GM12891 (cell line): ENCODE measurements around the gene B3GNT3. TPM values are rescaled to one million over a fixed set of nuclear protein-coding genes. Genes with fewer than 3 reads are reported as not detected.

Source experiments
- DNase-seq: peaks from one replicate; pipeline ENCODE4 v3.0.0; 2011; ENCODE audit warnings: low spot score; ENCODE audit not compliant: insufficient read length
- FAIRE-seq: peaks from 2 replicates; lab custom pipeline; 2011; peaks lifted over from hg19 to GRCh38; lab: Jason Lieb, UNC
- PAX5 ChIP-seq: IDR thresholded peaks from 2 replicates; pipeline ENCODE4 v1.6.1; 2011; ENCODE audit warnings: low read length, moderate library complexity, mild to moderate bottlenecking; ENCODE audit not compliant: insufficient read depth, severe bottlenecking
- POLR2A ChIP-seq: IDR thresholded peaks from 2 replicates; pipeline ENCODE4 v1.6.1; 2011; ENCODE audit warnings: low read depth, low read length, control low read depth
- POLR2AphosphoS5 ChIP-seq: IDR thresholded peaks from 2 replicates; pipeline ENCODE4 v1.6.1; 2011; ENCODE audit warnings: low read depth, low read length, control low read depth
- POU2F2 ChIP-seq: IDR thresholded peaks from 2 replicates; pipeline ENCODE4 v1.6.1; 2011; ENCODE audit warnings: low read depth, mild to moderate bottlenecking, control low read depth, low read length, moderate library complexity
- SPI1 ChIP-seq: IDR thresholded peaks from 2 replicates; pipeline ENCODE4 v1.6.1; 2011; ENCODE audit warnings: low read depth, low read length, control low read depth
- TAF1 ChIP-seq: IDR thresholded peaks from 2 replicates; pipeline ENCODE4 v1.6.1; 2011; ENCODE audit warnings: low read depth, low read length, control low read depth
- polyA plus RNA-seq: library from polyadenylated mRNA; unstranded; fragments of >200 nt; gene quantifications from one replicate; pipeline ENCODE4 v1.2.1, GENCODE V29; 2012; ENCODE audit warnings: low read depth, missing spikeins, inconsistent platforms; ENCODE audit not compliant: missing spikeins

Gene B3GNT3
- not detected for polyA plus RNA-seq

GRCh38 chr19:17794731-17795494, at the start of gene B3GNT3:
Gene B3GNT3 (plus strand): TSS chr19:17795138. CDS start chr19:17807808, 12,670 bp downstream.
- no peak for FAIRE-seq
- DNase-seq = no peak
- no peak for TF ChIP-seq SPI1
- TF ChIP-seq TAF1 = no peak
- no peak for TF ChIP-seq POLR2AphosphoS5
- no peak for TF ChIP-seq PAX5
- no peak for TF ChIP-seq POU2F2
- no peak for TF ChIP-seq POLR2A

GRCh38 chr19:17747205-17748098, 47.5 kb upstream of the B3GNT3 start:
- no peak for TF ChIP-seq TAF1
- TF ChIP-seq POLR2A = no peak
- TF ChIP-seq POU2F2 = peak; percentile 99
- peak; percentile 89 for DNase-seq
- FAIRE-seq = peak; percentile 92

- no peak for TF ChIP-seq POLR2AphosphoS5
- TF ChIP-seq SPI1 = no peak
- no peak for DNase-seq
- no peak for FAIRE-seq
These were observed 45.9 kb upstream of the B3GNT3 start for GRCh38 chr19:17748884-17749638.

- peak; percentile 65 for FAIRE-seq
- TF ChIP-seq TAF1 (no peak), PAX5 (no peak), SPI1 (no peak), POLR2A (no peak), POU2F2 (no peak), POLR2AphosphoS5 (no peak)
- no peak for DNase-seq
These were observed 45.0 kb upstream of the B3GNT3 start for GRCh38 chr19:17749912-17750317.

- DNase-seq = peak; percentile 62
- TF ChIP-seq POLR2A = no peak; the same call in 1 of the 2 replicates
- peak; percentile 42 for TF ChIP-seq SPI1
- no peak for TF ChIP-seq POLR2AphosphoS5
- TF ChIP-seq PAX5 = peak; percentile 70
- TF ChIP-seq TAF1 = peak; percentile 39; the same call in 1 of the 2 replicates
- no peak for TF ChIP-seq POU2F2
- FAIRE-seq = peak; percentile 98
These were observed 43.6 kb upstream of the B3GNT3 start, which contains the start of gene FCHO1 for GRCh38 chr19:17751103-17751911. Gene FCHO1 (plus strand): TSS chr19:17751477. CDS start chr19:17755165, 3,688 bp downstream.

GRCh38 chr19:17751912-17752273, 43.0 kb upstream of the B3GNT3 start:
- DNase-seq (no peak), FAIRE-seq (peak; percentile 69)
- TF ChIP-seq POLR2A = no peak
- TF ChIP-seq SPI1 = peak; percentile 28; the same call in 1 of the 2 replicates
- TF ChIP-seq PAX5 = no peak
- no peak for TF ChIP-seq TAF1
- no peak for TF ChIP-seq POU2F2
- no peak for TF ChIP-seq POLR2AphosphoS5

- DNase-seq (no peak), FAIRE-seq (peak; percentile 20)
- no peak for TF ChIP-seq SPI1
- no peak for TF ChIP-seq POLR2A
- no peak for TF ChIP-seq POU2F2
- no peak for TF ChIP-seq POLR2AphosphoS5
- TF ChIP-seq TAF1 = no peak
- TF ChIP-seq PAX5 = no peak
These were observed 41.9 kb upstream of the B3GNT3 start for GRCh38 chr19:17752865-17753639.
